ENCODE measurements around the gene ABHD2. TPM values are rescaled to one million over a fixed set of nuclear protein-coding genes. Genes with fewer than 3 reads are reported as not detected.
"Not testable (repeated sequence)": the region's sequence is repeated elsewhere in the genome, so short reads cannot be mapped to it uniquely, and the experiment has no call there.

Gene ABHD2
- total and polyA plus RNA-seq, 11 donors, result 8.6 to 243 (median 116) TPM

DNA sequence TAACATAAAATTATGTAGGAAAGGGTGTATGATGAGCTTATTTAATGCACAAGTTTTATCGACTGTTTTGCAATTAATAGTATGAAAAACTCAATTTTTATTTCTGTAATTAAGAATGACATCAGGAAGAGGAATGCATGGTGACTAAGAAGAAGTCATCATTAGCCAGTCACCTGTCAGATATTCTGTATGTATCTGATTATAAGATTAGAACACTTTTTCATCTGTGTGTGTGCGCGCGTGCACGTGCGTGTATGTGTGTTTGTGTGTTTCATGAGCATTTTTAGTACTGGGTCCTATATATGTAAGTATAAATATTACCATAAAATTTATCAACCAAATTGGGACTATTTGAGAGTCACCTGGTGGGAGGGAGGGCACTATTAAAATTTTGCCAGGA, 5.0 kb upstream of the ABHD2 start:
- no peak for DNase-seq
- Histone ChIP-seq H3K36me3 (no peaks in the 10 kb centered on the region), H3K27ac (no peak overlapping the region), H3K27me3 (no peaks in the 10 kb centered on the region), H3K4me3 (no peak overlapping the region), H3K9me3 (no peaks in the 10 kb centered on the region), H3K4me1 (peaks cover 0 to 20% (median 9%) of the 10 kb centered on the region in 12 donors)
- TF ChIP-seq, protein P1, sequence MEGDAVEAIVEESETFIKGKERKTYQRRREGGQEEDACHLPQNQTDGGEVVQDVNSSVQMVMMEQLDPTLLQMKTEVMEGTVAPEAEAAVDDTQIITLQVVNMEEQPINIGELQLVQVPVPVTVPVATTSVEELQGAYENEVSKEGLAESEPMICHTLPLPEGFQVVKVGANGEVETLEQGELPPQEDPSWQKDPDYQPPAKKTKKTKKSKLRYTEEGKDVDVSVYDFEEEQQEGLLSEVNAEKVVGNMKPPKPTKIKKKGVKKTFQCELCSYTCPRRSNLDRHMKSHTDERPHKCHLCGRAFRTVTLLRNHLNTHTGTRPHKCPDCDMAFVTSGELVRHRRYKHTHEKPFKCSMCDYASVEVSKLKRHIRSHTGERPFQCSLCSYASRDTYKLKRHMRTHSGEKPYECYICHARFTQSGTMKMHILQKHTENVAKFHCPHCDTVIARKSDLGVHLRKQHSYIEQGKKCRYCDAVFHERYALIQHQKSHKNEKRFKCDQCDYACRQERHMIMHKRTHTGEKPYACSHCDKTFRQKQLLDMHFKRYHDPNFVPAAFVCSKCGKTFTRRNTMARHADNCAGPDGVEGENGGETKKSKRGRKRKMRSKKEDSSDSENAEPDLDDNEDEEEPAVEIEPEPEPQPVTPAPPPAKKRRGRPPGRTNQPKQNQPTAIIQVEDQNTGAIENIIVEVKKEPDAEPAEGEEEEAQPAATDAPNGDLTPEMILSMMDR (IDR thresholded peaks at IDR 0.05), result no peak
- no peak for TF ChIP-seq POLR2A (IDR thresholded peaks at IDR 0.05)
- intact Hi-C loops (cut with DNase I), result loop anchor here in 2 of 10 donors (5.0 to 10.0 kb wide), 3 partner anchors 58 to 94 kb away; no protein-coding TSS in a partner anchor
- 98 to 99% (median 98%) methylated on average over 6 of the region's 6 CpGs for WGBS, 4 donors
- no peak for ATAC-seq

DNA sequence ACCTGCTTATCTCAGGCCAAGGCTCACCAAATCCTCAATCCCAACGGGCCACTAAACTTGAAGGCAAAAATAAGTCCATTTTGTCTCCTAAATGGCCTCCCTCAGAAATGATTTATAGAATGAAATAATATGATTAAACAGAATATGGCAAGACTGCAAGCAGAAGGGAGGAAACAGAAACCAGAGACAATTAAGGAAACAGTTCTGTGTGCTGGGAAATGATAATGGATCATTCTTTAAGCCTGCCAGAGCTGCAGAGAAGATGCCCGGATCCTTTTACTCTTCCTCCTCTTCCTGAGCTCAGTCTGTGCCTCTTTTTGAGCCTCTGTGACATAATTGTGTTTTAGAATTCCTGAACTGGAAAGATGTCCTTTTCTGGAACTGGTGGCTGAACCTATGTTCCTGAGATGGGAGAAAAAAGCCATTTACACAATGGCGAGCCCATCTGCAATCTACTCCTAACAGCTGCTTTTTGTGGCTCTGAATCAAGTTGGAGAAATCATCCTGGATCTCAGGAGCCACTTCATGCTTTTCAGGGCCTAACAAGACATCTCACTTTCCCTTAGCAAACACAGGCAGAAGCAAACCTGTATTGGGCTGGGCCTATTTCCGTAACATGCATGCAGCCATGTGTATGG, 2.8 kb upstream of the ABHD2 start:
- WGBS, 4 donors, result 67 to 81% (median 71%) methylated on average over 4 of the region's 4 CpGs
- intact Hi-C loops (cut with DNase I), result loop anchor here in 5 of 10 donors (5.0 to 10.0 kb wide), 4 partner anchors 42 to 89 kb away; no protein-coding TSS in a partner anchor
- no peak for DNase-seq
- Histone ChIP-seq H3K4me1 (peaks cover 0 to 36% (median 25%) of the 10 kb centered on the region in 12 donors), H3K9me3 (no peaks in the 10 kb centered on the region), H3K4me3 (no peak overlapping the region), H3K27me3 (no peaks in the 10 kb centered on the region), H3K36me3 (peaks cover 0 to 4% (median 0%) of the 10 kb centered on the region in 9 donors), H3K27ac (peak overlapping the region in 6 of 12 donors; percentile 2 to 95 (median 28))
- TF ChIP-seq, protein P1 (IDR thresholded peaks at IDR 0.05), result no peak
- no peak for TF ChIP-seq POLR2A (IDR thresholded peaks at IDR 0.05)
- no peak for ATAC-seq

DNA sequence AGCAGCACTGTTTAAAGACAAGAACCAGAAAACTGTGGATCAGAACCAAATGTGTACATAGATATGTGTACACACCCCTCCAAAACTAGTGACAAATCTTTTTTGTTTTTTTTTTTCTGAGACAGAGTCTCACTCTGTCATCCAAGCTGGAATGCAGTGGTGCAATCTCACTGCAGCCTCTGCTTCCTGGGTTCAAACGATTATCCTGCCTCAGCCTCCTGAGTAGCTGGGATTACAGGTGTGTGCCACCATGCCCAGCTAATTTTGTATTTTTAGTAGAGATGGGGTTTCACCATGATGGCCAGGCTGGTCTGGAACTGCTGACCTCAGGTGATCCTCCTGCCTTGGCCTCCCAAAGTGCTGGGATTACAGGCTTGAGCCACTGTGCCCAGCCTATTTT, 2.3 kb upstream of the ABHD2 start:
- H3K4me3 ChIP-seq, H3K9me3 ChIP-seq, H3K27me3 ChIP-seq, ATAC-seq, DNase-seq, H3K36me3 ChIP-seq: not testable (repeated sequence)
- H3K27ac ChIP-seq, result peak overlapping the region in 6 of 12 donors; percentile 2 to 95 (median 28)
- H3K4me1 ChIP-seq, result peaks cover 0 to 40% (median 29%) of the 10 kb centered on the region in 12 donors
- intact Hi-C loops (cut with DNase I), result loop anchor here in 5 of 10 donors (5.0 to 10.0 kb wide), 4 partner anchors 41 to 89 kb away; no protein-coding TSS in a partner anchor
- WGBS, 4 donors, result 65 to 79% (median 76%) methylated on average over 1 of the region's 1 CpG

DNA sequence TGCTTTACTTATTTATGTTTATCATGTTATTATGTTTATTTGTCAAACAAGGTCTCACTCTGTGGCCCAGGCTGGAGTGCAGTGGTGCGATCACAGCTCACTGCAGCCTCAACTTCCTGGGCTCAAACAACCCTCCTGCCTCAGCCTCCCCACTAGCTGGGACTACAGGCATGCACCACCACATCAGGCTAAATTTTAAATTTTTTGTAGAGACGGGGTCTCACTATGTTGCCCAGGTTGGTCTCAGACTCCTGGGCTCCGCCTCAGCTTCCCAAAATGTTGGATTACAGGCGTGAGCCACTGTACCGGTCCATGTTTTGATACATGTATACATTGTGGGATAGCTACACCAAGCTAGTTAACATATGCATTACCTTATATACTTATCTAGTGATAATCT, 1.9 kb upstream of the ABHD2 start:
- not testable (repeated sequence) for H3K36me3 ChIP-seq
- intact Hi-C loops (cut with DNase I), result loop anchor here in 5 of 10 donors (5.0 to 10.0 kb wide), 4 partner anchors 41 to 88 kb away; no protein-coding TSS in a partner anchor

DNA sequence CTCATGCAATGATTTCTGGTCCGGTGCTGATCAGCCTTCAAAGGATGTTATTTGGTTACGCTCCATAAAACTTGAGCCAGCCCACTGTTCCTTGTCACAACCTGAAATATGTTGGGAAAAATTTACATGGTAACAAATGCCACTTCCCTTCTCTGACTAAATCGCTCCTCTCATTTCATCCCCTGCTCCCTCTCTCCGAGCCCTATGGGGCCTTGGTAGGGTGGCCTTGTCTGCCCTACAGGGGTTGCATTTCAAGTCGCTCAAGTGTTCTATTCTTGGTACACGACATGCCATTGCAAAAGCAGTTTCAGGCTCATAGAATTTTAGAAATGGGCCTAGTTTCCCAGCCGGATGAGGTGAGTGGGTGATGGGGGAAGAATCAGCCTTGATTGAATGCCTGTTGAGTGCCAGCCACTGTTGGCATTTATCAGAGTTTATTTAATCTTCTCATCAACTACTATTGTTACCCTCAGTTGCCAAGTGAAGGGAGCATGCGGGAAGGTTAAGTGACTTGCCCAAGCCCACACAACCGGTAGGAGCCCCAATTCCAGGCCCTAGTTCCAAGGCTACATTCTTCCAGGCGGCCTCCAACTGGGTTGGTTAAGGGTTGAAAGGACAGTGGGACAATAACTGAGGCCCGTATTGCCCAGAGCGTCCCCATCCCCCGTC, 961 bp upstream of the ABHD2 start:
- WGBS, 4 donors, result 49 to 56% (median 51%) methylated on average over 13 of the region's 13 CpGs
- Histone ChIP-seq H3K27me3 (no peaks in the 10 kb centered on the region), H3K36me3 (peaks cover 0 to 4% (median 0%) of the 10 kb centered on the region in 9 donors), H3K9me3 (no peaks in the 10 kb centered on the region), H3K4me1 (peaks cover 0 to 53% (median 42%) of the 10 kb centered on the region in 12 donors), H3K27ac (peak overlapping the region; percentile 78 to 98 (median 94)), H3K4me3 (peak overlapping the region; percentile 2 to 97 (median 92))
- TF ChIP-seq POLR2A (IDR thresholded peaks at IDR 0.05), result no peak
- TF ChIP-seq, protein P1 (IDR thresholded peaks at IDR 0.05), result no peak
- ATAC-seq (peak in 2 of 4 donors; percentile 0 to 13), DNase-seq (peak in 3 of 5 donors; percentile 30 to 50 (median 45))
- intact Hi-C loops (cut with DNase I), result loop anchor here in 5 of 10 donors (5.0 to 10.0 kb wide), 4 partner anchors 40 to 88 kb away; no protein-coding TSS in a partner anchor

More for the DNA sequence above, 1.9 kb upstream of the ABHD2 start:
- DNase-seq, H3K27me3 ChIP-seq, ATAC-seq, H3K4me3 ChIP-seq, H3K9me3 ChIP-seq: not testable (repeated sequence)
- H3K27ac ChIP-seq, result peak overlapping the region in 8 of 12 donors; percentile 90 to 98 (median 94)
- H3K4me1 ChIP-seq, result peaks cover 0 to 44% (median 33%) of the 10 kb centered on the region in 12 donors
- 94 to 99% (median 98%) methylated on average over 5 of the region's 5 CpGs for WGBS, 4 donors

All from heart left ventricle (tissue), 16 donors.